IMR-90 (cell line): ENCODE data around the gene DOLPP1. TPM values are rescaled to one million over a fixed set of nuclear protein-coding genes. Genes with fewer than 3 reads are reported as not detected.

Experiments
- ATAC-seq: fragments of 200-7000 bp; cut with Tn5 transposase; 2 replicates; pipeline ENCODE4 v1.9.1; 2020; ENCODE audit warnings: low read depth, mild to moderate bottlenecking, moderate library complexity
- BruUV-seq: library from RNA; stranded (reverse); fragments of 400-500 nt; replicated peaks from 2 replicates; lab custom pipeline; 2021; lab: Mats Ljungman, UMichigan
- CTCF ChIA-PET: fragments of 300-600 bp; formaldehyde crosslinking; extraction: SDS; loops from one replicate; lab custom pipeline; 2021; ENCODE audit warnings: antibody characterized with exemption; lab: Yijun Ruan, JAX
- POLR2A ChIA-PET: fragments of 300-600 bp; sonication (Branson Sonifier 250); formaldehyde crosslinking; loops from one replicate; lab custom pipeline; 2022; ENCODE audit warnings: antibody characterized with exemption; ENCODE audit not compliant: unreplicated experiment; lab: Charles Lee
- DNase-seq: peaks from one replicate; pipeline ENCODE4 v3.0.0; 2013
- H2AFZ ChIP-seq: replicated peaks from 2 replicates; pipeline ENCODE3; 2013; ENCODE audit warnings: low read length, mild to moderate bottlenecking; ENCODE audit not compliant: poor library complexity
- H2AK5ac ChIP-seq: 2 replicates; pipeline ENCODE4 v1.6.1; 2013; ENCODE audit warnings: low read depth, low read length, inconsistent platforms
- H2AK9ac ChIP-seq: replicated peaks from 2 replicates; pipeline ENCODE3; 2013; ENCODE audit warnings: mild to moderate bottlenecking, low read depth, low read length, moderate library complexity; ENCODE audit not compliant: poor library complexity
- H2BK120ac ChIP-seq: 2 replicates; pipeline ENCODE4 v1.6.1; 2013; ENCODE audit warnings: low read depth, low read length, inconsistent platforms
- H2BK15ac ChIP-seq: 3 replicates; pipeline ENCODE4 v1.6.1; 2013; ENCODE audit warnings: low read depth, low read length, inconsistent platforms
- H2BK20ac ChIP-seq: 2 replicates; pipeline ENCODE4 v1.6.1; 2013; ENCODE audit warnings: low read depth, mild to moderate bottlenecking, inconsistent platforms, low read length, moderate library complexity
- H2BK5ac ChIP-seq: 2 replicates; pipeline ENCODE4 v1.6.1; 2013; ENCODE audit warnings: mild to moderate bottlenecking, low read depth, low read length, inconsistent platforms; ENCODE audit not compliant: poor library complexity, severe bottlenecking
- H3K14ac ChIP-seq: replicated peaks from 2 replicates; pipeline ENCODE4 v1.6.1; 2013; ENCODE audit warnings: low read depth, low read length, inconsistent platforms
- H3K18ac ChIP-seq: 2 replicates; pipeline ENCODE4 v1.6.1; 2013; ENCODE audit warnings: low read depth, low read length, control low read depth
- H3K23ac ChIP-seq: 2 replicates; pipeline ENCODE4 v1.6.1; 2013; ENCODE audit warnings: low read depth, low read length, inconsistent platforms
- H3K27ac ChIP-seq: 2 replicates; pipeline ENCODE4 v1.5.1; 2013; ENCODE audit warnings: mild to moderate bottlenecking, control low read depth, low read length; ENCODE audit not compliant: insufficient read depth
- H3K27me3 ChIP-seq: 2 replicates; pipeline ENCODE4 v1.6.1; 2013; ENCODE audit warnings: low read length; ENCODE audit not compliant: control insufficient read depth, insufficient read depth
- H3K36me3 ChIP-seq: 2 replicates; pipeline ENCODE4 v1.6.1; 2013; ENCODE audit warnings: low read length, mixed read lengths; ENCODE audit not compliant: control insufficient read depth, insufficient read depth
- H3K4ac ChIP-seq: 2 replicates; pipeline ENCODE4 v1.6.1; 2013; ENCODE audit warnings: low read depth, low read length, inconsistent platforms
- H3K4me1 ChIP-seq: 2 replicates; pipeline ENCODE4 v1.6.1; 2013; ENCODE audit warnings: low read length, mixed read lengths; ENCODE audit not compliant: control insufficient read depth, insufficient read depth
- H3K4me2 ChIP-seq: 2 replicates; pipeline ENCODE4 v1.6.1; 2013; ENCODE audit warnings: low read depth, mild to moderate bottlenecking, control low read depth, low read length, moderate library complexity
- H3K4me3 ChIP-seq: 2 replicates; pipeline ENCODE4 v1.5.1; 2013; ENCODE audit warnings: low read depth, mild to moderate bottlenecking, control low read depth, low read length, moderate library complexity; ENCODE audit not compliant: insufficient read depth
- H3K56ac ChIP-seq: 2 replicates; pipeline ENCODE4 v1.6.1; 2013; ENCODE audit warnings: low read length, inconsistent platforms; ENCODE audit not compliant: insufficient read depth; ENCODE audit errors: extremely low read depth
- H3K79me1 ChIP-seq, 2 experiments: 2 replicates each; pipeline ENCODE4 v1.6.1; 2013; ENCODE audit warnings: low read length in 2 of 2, inconsistent platforms in 1 of 2, low read depth in 1 of 2
- H3K9ac ChIP-seq: 2 replicates; pipeline ENCODE4 v1.6.1; 2013; ENCODE audit warnings: low read depth, low read length, control low read depth
- H3K9me1 ChIP-seq: 2 replicates; pipeline ENCODE4 v1.6.1; 2013; ENCODE audit warnings: low read length, inconsistent platforms; ENCODE audit not compliant: insufficient read depth
- H3K9me3 ChIP-seq: 2 replicates; pipeline ENCODE4 v1.6.1; 2013; ENCODE audit warnings: low read length; ENCODE audit not compliant: control insufficient read depth, insufficient read depth
- H4K20me1 ChIP-seq: 2 replicates; pipeline ENCODE4 v1.6.1; 2013; ENCODE audit warnings: low read length, inconsistent platforms; ENCODE audit not compliant: insufficient read depth
- H4K5ac ChIP-seq: 2 replicates; pipeline ENCODE4 v1.6.1; 2013; ENCODE audit warnings: mild to moderate bottlenecking, low read depth, low read length, control low read depth
- H4K8ac ChIP-seq, 2 experiments: 2 replicates each; pipeline ENCODE4 v1.6.1; 2013; ENCODE audit warnings: low read depth in 2 of 2, low read length in 2 of 2, control low read depth in 1 of 2, inconsistent platforms in 1 of 2
- H4K91ac ChIP-seq: 2 replicates; pipeline ENCODE4 v1.6.1; 2013; ENCODE audit warnings: low read depth, low read length, inconsistent platforms; ENCODE audit not compliant: insufficient read depth
- BHLHE40 ChIP-seq: fragments of 150-350 bp; IDR thresholded peaks from 2 replicates; pipeline ENCODE4 v1.6.1; 2016; ENCODE audit warnings: mild to moderate bottlenecking, low read depth, low read length
- CEBPB ChIP-seq: IDR thresholded peaks from 2 replicates; pipeline ENCODE4 v1.6.1; 2012; ENCODE audit warnings: low read depth, low read length, improper control_type of control experiment
- CHD1 ChIP-seq: IDR thresholded peaks from 2 replicates; pipeline ENCODE4 v1.6.1; 2012; ENCODE audit warnings: low read depth, low read length, improper control_type of control experiment
- ELK1 ChIP-seq: fragments of 150-350 bp; IDR thresholded peaks from 2 replicates; pipeline ENCODE4 v1.6.1; 2016; ENCODE audit warnings: low read depth, mild to moderate bottlenecking, low read length, moderate library complexity, borderline replicate concordance
- FOS ChIP-seq: fragments of 150-350 bp; IDR thresholded peaks from 2 replicates; pipeline ENCODE4 v1.6.1; 2016; ENCODE audit warnings: low read depth, low read length
- MAFK ChIP-seq: IDR thresholded peaks from 2 replicates; pipeline ENCODE4 v1.6.1; 2012; ENCODE audit warnings: low read depth, low read length, improper control_type of control experiment
- MAZ ChIP-seq: IDR thresholded peaks from 2 replicates; pipeline ENCODE4 v1.6.1; 2012; ENCODE audit warnings: low read depth, mild to moderate bottlenecking, low read length, improper control_type of control experiment, moderate library complexity, borderline replicate concordance
- RAD21 ChIP-seq: IDR thresholded peaks from 2 replicates; pipeline ENCODE4 v1.6.1; 2012; ENCODE audit warnings: low read length, improper control_type of control experiment
- RFX5 ChIP-seq: IDR thresholded peaks from 2 replicates; pipeline ENCODE4 v1.8.0; 2012; ENCODE audit warnings: low read depth, mild to moderate bottlenecking, low read length, moderate library complexity
- USF2 ChIP-seq: fragments of 150-350 bp; IDR thresholded peaks from 2 replicates; pipeline ENCODE4 v1.6.1; 2017; ENCODE audit warnings: mild to moderate bottlenecking, antibody characterized with exemption, low read length, low read depth
- WGBS, 2 experiments: methylation state at CpG; one replicate each; pipeline versions ENCODE4 v1.1.5 to v1.1.7; 2013; ENCODE audit warnings: missing lambda C conversion rate in 2 of 2; ENCODE audit not compliant: insufficient read length in 1 of 2; ENCODE audit errors: extremely low coverage in 2 of 2; 5-methylcytosine and 5-hydroxymethylcytosine counted together
- dilution Hi-C: fragments of 300-500 bp; cut with HindIII; formaldehyde crosslinking; loops from one replicate; pipeline ENCODE4 v1.14.3; 2018; ENCODE audit warnings: low sequenced_read_pairs; ENCODE audit not compliant: unreplicated experiment
- in situ Hi-C: fragments of 300-500 bp; cut with MboI; formaldehyde crosslinking; loops from 3 replicates; pipeline ENCODE4 v1.14.3; 2019; ENCODE audit warnings: low sequenced_read_pairs, inconsistent platforms, mixed read lengths
- intact Hi-C: fragments of 100-400 bp; cut with micrococcal nuclease; formaldehyde crosslinking; loops from 2 replicates; pipeline ENCODE4 v1.10.0; 2022
- polyA plus RNA-seq, 3 experiments: library from polyadenylated mRNA; depleted of rRNA; stranded (reverse); fragments of >200 nt; gene quantifications; 2 replicates each; pipeline ENCODE4 v1.2.3, GENCODE V29; 2012; ENCODE audit warnings: low replicate concordance in 1 of 3
- total RNA-seq: library from RNA; depleted of rRNA; stranded (reverse); fragments of >200 nt; gene quantifications from 2 replicates; pipeline ENCODE4 v1.2.3, GENCODE V29; 2012

The DOLPP1 gene
- total and polyA plus RNA-seq, 2 of the 4 experiments (the other 2 are of a cell fraction): 7.0 to 16.5 TPM

- TF ChIP-seq RFX5 (no peak), CEBPB (no peak), BHLHE40 (no peak), USF2 (no peak)
These were observed 52.2 kb downstream of the DOLPP1 start (continued) for GRCh38 chr9:129133082-129133481.

GRCh38 chr9:129135476-129135875 is 54.6 kb downstream of the DOLPP1 start:
- ATAC-seq: no peak
- TF ChIP-seq ELK1 (no peak), CHD1 (no peak), BHLHE40 (no peak), RFX5 (no peak), MAZ (no peak), RAD21 (no peak), CEBPB (no peak), FOS (no peak), MAFK (no peak)
- Histone ChIP-seq H3K9ac (no peak overlapping the region), H2BK15ac (no peak overlapping the region), H4K91ac (no peak overlapping the region), H3K27me3 (no peaks in the 10 kb centered on the region), H3K4me2 (no peak overlapping the region), H4K20me1 (no peaks in the 10 kb centered on the region; the same call in 1 of the 2 replicates), H3K23ac (no peak overlapping the region), H3K36me3 (peaks cover 22% of the 10 kb centered on the region), H3K79me1 (peaks cover 2 to 34% of the 10 kb centered on the region in 2 experiments; a peak in 2 of 4 replicates), H2BK20ac (no peak overlapping the region), H3K27ac (no peak overlapping the region), H2AFZ (no peak overlapping the region), H3K14ac (no peak overlapping the region), H3K56ac (no peak overlapping the region), H3K18ac (no peak overlapping the region), H4K5ac (no peak overlapping the region), H3K9me3 (no peaks in the 10 kb centered on the region), H4K8ac (no peak overlapping the region), H2AK5ac (no peak overlapping the region), H2BK5ac (no peak overlapping the region), H3K4me1 (peaks cover 19% of the 10 kb centered on the region), H3K9me1 (no peaks in the 10 kb centered on the region), H3K4ac (no peak overlapping the region), H3K4me3 (no peak overlapping the region), H2AK9ac (no peak overlapping the region), H2BK120ac (no peak overlapping the region)
- intact Hi-C loops (loop anchor here (5.0 kb wide), 1 partner anchor 647 kb away; no protein-coding TSS in a partner anchor), dilution Hi-C loops (no loop called here), in situ Hi-C loops (no loop called here)
- POLR2A ChIA-PET: no interaction called here
- WGBS, 2 experiments: 80% methylated on average over 2 of the region's 6 CpGs; no CpG with 5 or more reads in 1 of the 2 experiments
- BruUV-seq: no TSS peak
- CTCF ChIA-PET: no interaction called here
- no peak for DNase-seq
